Measurements from ENCODE around the gene NOP16.
A peak's percentile ranks its signal among the peaks of the same experiment; 100 is the strongest.

Gene NOP16

DNA sequence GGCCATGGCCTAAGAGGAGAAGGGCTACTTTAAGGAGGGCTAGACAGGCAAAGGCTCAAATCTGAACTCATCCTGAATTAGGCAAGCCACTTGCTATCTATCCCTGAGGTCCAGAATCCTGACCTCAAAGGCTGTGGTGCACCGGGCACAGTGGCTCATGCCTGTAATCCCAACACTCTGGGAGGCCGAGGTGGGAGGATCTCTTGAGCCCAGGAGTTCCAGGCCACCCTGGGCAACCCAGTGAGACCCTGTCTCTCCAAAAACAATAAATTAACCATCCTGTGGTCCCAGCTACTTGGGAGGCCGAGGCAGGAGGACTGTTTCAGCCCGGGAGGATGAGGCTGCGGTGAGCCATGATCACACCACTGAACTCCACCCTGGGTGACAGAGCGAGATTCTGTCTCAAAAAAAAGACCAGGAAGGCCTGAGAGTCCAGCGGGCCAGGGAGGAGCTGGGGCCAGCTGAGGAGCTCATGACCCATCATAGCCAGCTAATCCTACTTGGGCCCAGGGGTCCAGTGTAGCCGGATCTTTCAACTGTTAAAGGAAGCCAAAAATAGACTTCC is 4.0 kb downstream of the NOP16 start:
- DNase-seq: no peak

DNA sequence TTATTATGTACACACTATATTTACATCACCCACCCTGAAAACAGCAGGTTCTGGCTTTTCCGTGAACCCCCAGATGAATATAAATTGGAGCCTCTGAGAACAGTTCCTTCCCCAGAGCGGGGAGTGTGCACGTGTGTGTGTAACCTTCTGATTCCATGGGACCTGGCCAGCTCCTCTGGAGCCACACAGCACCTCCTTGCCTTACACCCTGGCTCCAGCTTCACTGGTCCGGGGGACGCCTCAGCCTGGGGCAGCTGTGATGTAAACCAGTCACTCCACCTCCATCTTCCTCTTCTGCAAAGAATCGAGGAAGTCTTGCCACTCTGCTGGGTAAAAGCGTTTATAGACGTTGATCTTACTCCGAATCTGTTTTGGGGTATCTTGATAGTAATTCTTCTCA is 4.4 kb downstream of the NOP16 start:
- DNase-seq: no peak

DNA sequence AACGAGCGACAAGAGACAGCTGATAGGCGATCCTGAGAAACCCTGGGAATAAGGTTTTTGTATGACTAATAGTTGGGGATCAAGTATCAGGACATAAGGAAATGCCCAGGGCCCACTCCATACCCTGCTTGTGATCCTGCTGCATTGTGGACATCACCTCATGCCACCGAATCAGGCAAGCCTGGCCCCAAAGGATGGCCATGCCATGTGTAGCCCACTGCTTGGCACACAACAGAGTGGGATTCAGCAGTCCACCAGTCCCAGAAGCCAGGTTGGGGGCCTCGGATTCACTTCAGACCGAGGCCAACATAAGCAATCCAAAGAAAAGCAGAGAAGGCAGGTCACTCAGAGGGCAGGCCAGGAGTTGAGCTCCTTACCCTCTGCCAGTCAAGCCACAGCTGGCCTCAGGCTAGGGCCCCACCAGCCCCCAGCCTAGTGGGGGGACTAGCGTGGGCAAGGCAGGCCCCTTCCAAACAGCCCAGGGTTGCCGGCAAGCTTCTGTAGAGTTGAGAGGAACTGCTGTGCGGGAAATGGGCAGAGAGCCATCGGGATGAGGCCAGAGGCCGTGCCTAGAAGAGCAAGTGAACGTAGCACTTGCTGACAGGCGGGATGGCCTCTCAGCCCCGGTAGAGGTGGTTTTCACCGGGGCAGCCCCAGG is 5.0 kb downstream of the NOP16 start:
- DNase-seq: no peak

DNA sequence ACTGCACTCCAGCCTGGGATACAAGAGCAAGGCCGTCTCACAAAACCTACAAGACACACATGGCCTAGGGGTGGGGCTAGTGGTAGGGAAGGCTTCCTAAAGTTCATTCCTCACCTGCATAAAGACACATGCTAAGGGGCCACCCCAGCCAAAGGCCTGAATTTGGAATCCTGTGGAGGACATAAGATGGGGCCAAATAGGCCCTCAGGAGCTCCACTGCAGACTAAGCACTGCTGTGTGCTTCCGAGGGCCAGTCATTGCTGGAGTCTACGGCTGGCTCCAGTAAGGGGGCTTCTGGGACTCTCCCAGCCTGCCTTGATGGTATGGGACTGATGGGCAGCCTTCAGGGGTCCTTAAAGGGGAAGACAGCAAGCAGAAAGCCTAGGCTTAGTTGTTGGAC is 5.7 kb downstream of the NOP16 start:
- no peak for DNase-seq

DNA sequence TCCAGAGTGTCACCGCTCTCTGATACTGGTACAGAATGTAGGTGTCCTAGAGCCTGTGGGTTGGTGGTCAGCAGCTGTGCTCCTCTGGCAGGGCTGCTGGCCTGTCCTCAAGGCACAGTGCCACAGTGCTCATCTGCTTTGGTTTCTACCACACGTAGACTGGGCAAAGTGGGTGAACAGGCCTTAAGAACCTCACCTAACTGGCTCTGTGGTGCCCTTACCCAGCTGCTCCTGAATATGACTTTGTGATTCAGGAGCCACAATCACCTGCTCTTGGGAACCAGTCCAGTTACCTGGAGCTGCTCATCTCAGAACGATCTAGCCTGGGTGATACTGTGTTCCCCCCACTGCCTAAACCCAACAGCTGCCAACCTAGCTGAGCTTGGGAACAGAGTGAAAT is 6.4 kb downstream of the NOP16 start:
- DNase-seq: no peak

DNA sequence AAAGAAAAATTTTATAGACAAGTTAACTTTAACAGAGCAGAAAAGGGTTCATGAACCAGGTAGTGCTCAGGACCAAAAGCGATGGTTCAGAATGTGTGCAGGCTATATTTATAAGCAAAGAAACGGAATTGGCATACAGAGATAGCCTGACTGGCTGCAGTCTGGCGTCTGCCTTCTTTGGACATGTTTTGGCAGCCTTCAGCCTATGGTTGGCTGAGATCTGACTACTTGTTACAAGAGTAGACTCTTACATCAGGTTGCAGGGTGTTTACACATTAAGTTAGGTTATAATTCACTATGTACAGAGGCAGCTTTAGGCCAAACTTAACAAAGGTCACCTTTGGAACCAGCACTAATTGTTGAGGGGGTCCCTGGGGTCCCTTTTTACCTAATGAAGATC is 7.0 kb downstream of the NOP16 start:
- no peak for DNase-seq

DNA sequence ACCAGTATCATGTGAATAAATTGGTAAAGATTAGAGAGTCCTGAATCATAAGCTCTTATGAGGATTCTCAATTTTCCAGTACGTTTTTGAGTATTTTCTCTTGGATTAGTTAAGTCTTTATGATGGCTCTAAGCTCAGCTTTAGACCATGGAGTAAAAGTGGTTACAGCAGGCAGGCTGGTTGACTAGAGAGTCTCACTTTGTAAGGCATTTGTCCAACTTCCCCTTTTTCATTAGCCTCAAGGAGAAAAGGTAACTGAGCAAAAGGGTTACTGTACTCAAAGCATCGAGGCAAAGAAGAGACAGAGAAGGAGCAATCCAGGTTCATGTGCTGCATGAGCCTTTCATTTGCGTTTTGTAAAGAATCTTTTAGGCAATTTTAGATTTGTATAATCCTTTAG is 8.5 kb downstream of the NOP16 start:
- DNase-seq: no peak

DNA sequence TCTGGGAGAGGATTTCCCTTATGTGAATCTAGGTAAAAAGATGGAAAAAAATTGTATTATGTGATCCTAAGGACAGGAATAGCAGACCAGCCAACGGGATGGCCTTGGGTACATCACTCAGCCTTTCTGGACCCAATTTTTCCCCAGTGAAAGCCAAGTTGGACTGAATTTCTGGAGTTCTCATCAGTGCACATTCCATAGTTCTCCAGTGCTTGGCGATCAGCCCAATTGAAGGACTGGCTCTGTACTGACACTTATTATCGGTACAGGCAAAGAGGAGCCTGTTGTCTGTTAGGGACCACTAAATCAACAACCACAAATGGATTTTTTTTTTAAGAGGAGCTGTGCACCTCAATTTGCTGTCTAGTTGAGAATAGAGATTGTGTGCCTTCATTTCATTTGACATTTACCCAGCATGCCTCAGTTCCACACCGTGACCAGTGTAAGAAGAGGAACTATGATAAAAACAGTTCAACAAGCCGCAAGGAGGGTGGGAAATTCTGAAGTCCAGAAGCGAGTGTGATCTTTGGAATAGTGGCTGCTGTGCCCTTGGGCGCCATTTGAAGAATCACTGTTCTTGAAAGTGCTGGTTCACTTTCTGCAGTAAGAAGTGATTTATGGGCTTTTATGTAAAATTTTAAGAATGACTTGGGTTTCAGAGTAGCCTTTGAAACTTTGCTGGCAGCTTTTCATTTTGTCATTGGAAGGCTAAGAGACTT is 15.1 kb downstream of the NOP16 start:
- no peak for DNase-seq

DNA sequence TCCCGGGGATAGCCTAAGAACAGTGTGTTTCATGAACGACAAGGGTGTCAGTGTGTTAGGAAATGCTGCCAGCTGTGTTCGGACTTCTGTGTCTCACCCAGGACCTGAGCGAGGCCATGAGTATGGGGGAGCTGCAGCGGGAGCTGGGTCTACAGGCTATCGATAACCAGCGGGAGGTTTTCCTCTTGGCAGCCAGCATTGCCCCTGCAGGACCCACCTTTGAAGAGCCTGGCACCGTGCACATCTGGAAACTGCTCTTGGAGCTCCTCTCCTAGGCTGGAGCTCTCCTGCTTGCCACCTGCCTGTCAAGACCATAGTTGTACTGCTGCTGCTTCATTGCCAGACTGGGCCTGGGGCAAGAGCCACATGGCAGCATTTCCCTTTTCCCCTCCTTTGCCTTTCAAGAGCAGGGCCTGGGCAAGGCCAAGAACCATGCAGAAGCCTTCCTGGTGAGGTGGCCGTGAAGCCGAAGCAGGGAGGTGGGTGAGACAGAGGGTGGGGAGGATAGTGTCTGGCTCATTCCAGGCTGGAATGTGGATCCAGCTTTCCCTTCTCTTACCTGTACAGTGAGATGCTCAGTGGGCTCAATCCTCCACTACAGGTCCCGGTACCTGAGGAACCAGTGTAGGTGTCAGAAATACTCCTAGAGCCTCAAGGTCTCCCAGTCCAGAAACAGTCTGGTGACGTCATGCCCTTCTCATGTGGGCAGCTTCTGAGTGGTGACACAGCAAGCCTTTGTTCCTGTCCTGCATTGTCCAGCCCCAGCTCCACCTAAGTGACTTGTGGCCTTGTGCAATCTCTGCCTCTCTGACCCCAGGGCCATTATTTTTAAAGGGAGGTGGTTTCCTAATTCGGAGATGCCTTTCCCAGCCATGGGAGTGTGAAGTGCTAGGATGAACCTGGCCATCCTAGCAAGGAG is 16.5 kb downstream of the NOP16 start:
- no peak for DNase-seq

DNA sequence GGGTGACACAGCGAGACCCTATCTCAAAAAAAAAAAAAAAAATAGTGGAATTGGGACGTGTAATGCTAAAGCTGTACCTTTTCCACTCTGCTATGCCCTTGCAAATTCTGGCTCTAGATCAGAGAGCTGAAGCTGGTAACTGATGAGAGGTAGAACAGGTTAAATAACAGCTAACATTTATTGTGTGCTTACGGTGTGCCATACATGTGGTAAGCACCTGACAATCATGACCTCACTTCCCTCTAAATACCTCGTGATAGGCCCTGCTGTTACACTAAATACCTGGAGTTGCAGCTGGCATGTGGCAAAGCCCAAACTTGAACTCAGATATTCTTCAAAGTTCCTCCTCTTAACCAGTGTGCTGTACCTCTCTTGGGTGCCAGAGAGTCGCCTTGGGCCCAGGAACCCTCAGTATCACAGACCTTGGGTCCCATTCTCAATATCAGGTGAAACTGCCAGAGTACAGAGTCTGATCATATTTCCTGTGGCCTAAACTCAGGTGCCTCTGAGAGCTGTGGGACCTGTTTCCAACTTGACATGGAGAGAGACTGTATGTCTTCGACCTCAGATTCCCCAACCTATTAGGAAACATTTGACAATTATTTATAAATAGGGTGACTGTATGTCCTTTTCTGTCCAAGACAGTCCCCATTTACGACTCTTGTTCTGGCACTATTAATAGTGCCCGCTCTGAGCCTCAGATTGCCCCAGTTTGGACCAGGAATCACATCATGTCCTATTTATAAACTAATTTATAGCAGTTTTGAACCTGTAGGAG is 18.3 kb downstream of the NOP16 start:
- no peak for DNase-seq

DNA sequence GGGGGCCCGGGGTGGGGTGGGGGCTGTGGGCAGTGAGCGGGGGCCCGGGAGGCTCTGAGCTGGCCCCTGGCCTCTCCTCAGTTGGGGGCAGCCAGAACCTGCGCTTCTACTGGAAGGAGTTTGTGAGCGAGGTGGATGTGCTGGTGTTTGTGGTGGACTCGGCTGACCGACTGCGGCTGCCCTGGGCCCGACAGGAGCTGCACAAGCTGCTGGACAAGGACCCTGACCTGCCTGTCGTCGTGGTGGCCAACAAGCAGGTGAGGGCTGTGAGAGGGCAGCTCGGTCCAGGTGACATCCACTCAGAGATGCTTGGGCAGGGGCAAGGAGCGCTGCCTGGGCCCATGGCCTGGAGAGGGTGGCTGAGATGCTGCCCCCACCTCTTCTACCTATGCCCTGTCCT is 19.7 kb downstream of the NOP16 start:
- DNase-seq: no peak

DNA sequence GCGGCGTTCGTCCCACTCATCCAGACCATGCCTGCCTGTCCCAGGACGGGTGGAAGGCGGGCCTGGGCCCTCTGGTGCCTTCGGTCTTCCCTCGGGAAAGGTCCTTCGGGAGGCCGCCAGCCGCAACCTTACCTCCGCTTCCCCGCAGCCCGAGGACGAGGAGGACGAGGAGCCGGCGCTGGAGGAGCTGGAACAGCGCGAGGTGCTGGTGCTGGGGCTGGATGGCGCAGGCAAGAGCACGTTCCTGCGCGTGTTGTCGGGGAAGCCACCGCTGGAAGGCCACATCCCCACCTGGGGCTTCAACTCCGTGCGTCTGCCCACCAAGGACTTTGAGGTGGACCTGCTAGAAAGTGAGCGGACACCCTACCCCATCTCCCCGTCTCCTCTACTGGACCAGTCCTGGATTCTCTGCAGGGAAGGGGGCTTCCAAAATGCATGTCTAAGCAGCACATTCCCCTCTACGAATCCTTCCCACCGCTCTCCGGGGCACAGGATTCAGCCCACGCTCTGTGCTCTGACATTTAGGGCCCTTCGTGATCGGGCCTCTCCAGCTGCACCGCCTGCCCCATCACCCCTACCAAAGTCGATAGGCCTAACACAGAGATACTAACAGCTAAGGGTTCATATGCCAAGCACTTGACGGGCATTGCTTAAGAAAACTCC is 22.0 kb downstream of the NOP16 start:
- no peak for DNase-seq

DNA sequence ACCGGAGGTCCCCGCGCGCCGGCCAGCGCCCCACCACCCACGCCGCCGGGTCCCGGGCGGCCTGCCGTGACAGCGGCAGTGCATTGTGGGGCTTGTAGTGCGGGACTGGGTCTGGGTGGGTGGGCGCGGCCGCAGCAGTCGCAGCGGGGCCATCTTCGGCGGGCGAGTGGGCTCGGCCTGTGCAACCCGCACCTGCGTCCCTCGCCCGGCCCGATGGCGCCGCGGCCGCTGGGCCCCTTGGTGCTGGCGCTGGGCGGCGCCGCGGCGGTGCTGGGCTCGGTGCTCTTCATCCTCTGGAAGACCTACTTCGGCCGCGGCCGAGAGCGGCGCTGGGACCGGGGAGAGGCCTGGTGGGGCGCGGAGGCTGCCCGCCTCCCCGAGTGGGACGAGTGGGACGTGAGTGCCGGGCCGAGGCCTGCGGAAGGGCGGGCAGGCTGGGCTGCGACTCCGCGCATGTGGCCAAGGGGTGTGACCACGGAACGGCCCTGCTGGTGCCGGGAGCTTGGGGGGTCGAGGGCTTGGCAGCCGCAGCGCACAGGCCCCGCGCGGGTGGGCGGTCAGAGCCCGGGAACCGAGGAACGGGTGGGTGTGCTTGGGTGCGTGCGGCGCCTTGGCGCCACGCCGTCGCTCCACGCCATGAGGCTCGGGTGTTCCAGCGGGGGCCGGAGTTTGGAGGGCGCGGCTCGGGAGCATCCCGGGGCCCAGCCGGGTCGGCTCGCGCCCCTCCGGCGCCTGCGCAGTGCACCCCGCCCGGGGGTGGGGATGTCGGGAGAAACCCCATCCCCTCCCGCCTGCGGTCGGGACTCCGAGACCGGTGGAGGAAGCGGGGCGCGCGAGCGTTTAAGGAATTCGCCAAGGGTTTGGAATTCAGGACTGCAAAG is 22.8 kb downstream of the NOP16 start, which contains the start of gene ARL10:
Gene ARL10 (plus strand): TSS at position 137 of the 881 bp plus-strand sequence. CDS start 77 bp downstream, at position 214.
- no peak for DNase-seq

DNA sequence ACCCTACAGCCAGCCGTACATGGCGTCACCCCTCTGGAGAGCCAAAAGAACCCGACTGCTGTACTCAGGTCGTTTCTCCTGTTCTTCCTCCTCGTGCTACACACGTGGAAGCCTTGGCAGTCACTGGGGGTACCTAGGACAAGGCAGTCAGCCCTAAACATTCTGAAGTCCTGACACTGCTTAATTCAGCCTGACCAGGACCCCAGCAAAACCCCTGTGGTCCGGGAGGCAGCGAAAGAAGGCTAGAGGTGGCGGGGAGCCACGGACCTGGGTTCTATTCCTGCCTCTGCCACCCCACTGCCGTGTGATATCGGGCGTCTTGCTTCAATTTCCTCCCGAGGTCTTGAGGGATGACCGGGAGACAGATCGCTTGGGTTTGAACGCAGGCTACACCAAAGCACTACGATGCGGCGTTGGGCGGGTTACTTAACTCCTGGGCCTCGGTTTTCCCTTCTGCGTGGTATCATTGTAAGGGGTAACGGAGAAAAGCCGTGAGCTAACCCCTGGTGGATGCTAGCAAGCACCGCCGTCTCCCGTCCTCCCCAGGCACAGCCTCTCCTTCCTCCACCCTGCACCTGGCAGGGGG is 23.5 kb downstream of the NOP16 start:
- no peak for DNase-seq

DNA sequence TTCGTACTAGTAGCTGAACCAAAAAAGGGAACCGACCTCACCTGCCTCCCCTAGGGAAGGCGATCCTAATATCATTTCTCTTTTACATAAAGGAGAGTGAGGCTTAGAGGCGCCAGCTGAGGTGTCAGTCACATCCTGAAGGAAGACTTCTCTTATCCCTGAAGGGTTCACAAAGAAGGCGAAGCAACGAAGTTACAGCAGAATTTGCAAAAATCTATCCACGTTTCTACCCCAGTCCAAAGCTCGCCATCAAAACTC is 26.2 kb downstream of the NOP16 start:
- no peak for DNase-seq

DNA sequence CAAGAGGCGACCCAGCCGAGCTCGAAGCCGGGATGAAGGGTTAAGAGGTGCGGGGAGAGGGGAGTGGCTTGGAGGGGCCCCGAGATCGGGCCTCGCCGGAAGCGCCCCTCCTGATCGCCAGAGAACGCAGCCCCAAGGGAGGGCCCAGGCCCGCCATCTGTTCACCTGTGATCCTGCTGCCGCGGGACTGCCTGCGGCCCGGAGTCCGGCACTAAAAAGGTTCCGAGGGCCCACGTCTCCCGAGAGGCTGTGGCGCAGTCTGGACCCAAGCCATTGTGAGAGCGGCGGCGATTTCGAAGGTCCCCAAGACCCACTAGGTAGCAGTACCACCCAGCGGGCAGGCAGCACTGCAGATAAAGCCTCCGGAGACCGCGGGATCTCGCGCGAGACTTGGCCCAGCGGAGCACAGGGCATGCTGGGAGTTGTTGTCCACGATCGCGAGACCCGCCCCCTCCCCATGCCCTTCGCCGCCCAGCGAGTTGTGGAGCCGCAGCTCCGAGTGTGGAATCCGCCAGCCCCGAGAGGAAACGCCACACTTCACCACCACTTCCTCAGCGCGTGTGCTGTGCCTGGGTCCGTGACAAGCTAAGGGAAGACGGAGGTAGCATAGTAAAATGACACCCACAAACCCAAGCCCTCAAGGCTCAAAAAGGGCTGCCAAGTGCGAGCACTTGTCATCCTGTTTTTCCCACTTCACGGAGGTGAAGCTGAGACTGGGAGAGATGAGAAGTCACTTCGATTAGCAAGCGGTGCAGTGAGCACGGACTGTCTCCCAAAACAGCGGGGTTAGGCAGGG is 26.8 kb downstream of the NOP16 start, which contains the start of gene KIAA1191:
Gene KIAA1191 (minus strand): TSS at position 328 of the 796 bp plus-strand sequence. CDS start 2,256 bp downstream, outside the sequence.
- DNase-seq: peak; percentile 60

DNA sequence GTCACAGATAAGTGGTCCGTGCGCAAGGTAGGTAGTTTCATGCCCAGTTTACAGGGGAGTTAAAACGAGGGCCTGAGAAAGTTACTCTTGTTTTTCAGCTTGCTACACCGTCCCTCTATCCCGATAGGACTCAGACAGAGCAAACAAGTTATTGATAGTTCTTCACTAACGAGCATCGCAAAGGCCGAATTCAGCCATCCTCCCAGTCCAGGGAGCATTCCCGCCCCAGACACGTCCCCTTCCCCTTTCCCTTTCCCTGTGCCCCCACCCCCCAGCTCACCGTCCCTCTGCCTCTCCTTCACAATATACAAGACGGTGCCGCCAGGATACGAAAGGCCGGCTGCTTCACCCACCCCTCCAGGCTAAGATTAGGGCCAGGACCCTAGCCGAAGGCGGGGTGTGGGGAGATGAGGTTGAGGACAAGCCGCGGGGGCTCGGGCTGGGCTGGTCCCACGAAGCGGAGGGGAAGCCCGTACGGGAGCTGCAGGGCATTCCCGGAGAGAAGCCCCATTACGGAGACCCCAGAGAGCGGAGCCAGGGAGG is 27.4 kb downstream of the NOP16 start:
- no peak for DNase-seq

DNA sequence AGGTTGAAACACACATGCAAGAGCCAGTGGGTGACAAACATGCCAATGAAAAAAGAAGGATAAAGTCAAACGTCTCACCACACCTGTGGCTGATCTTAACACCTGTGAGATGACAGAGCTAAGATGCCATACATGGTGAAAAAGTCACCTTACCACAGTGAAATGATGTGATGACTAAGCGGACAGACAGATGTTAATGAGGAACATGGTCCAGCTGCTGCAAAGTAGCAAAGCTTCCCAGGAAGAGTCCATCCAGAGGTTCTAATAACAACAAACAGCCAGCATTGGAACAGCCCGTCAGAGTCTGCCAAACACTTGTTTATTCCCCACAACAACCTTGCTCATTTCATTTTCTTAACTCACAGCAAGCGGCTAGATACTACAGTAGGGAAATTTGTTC is 28.7 kb downstream of the NOP16 start:
- no peak for DNase-seq

DNA sequence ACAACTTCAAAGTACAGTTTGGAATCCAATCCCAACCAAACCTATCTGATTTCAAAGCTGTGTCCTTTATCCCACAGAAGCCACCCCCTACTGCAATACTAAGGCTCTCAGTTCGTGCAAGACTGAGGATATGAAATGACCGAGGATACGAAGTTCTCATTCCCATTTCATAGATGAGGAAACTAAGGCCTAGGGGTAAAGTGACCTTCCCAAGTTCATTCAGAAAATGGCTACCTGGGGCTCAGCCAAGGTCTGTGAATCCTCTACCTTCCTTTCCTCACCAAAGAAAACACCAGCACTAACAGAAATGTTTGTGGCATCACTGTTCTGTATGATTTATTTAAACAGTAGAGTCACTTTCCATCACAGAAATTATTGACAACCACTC is 32.2 kb downstream of the NOP16 start:
- no peak for DNase-seq
